ENCODE results near the gene SLC10A7. TPM values are rescaled to one million over a fixed set of nuclear protein-coding genes. Genes with fewer than 3 reads are reported as not detected.

The SLC10A7 gene
- polyA plus RNA-seq, 4 donors = 12.9 to 18.3 (median 15.0) TPM

DNA sequence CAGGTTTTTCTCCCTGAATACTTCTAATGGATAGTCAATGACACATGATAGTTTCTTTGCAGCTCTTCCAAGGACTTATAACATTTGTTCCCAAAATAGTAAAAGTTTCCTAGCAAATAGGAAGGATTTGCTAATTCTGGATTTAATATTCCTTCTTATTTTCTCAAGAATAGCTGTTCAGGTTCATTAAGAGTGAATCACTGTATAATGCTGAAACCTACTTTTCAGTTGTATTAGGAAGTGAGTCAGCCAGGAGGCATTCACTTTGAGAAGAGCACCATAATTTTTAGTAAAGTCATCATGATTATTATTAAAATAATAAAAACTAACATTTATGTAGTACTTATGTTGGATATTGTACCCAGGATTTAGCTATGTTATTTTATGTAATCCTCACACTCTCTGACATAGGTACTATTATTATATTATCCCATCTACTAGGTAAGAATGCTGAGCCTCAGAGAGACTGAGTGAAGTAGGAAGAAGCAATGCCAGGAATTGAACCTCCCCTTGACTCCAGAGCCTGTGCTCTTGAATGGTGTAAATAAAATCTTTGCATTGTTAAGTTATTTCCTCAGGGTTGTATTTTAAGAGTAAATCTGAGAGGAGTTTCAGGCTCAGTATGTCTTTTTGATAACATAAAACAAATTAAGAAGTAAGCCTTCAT, 192.6 kb downstream of the SLC10A7 start:
- no peak for DNase-seq (ENCODE audit: low read depth in 4 of 4, low spot score in 3 of 4)

- DNase-seq (ENCODE audit: low read depth in 4 of 4, low spot score in 3 of 4) = no peak
These were observed 193.7 kb downstream of the SLC10A7 start for GRCh38 chr4:146327859-146328650.

GRCh38 chr4:146318894-146319293, 202.8 kb downstream of the SLC10A7 start:
- DNase-seq (ENCODE audit: low read depth in 4 of 4, low spot score in 3 of 4) = no peak

- no peak for DNase-seq (ENCODE audit: low read depth in 4 of 4, low spot score in 3 of 4)
These were observed 204.0 kb downstream of the SLC10A7 start for GRCh38 chr4:146317783-146318182.

DNA sequence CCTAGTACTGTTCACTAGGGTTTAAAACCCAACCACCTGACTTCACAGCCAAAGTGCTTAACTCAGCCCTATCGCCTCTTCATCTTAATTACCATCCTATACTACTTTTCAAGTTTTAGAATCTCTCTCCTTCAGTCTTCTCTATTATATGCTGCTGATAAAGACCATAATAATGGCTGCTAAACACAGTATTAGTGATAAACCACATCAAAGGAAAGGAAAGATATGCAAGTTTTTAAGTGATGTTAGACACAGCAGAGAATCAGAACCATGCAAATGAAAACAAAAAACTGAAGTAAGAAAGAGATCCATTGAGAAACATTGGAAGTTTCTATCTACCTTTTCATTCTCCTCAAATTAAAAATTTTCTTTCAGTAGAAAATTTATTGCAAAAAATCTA, 206.6 kb downstream of the SLC10A7 start:
- DNase-seq (ENCODE audit: low read depth in 4 of 4, low spot score in 3 of 4) = no peak

DNA sequence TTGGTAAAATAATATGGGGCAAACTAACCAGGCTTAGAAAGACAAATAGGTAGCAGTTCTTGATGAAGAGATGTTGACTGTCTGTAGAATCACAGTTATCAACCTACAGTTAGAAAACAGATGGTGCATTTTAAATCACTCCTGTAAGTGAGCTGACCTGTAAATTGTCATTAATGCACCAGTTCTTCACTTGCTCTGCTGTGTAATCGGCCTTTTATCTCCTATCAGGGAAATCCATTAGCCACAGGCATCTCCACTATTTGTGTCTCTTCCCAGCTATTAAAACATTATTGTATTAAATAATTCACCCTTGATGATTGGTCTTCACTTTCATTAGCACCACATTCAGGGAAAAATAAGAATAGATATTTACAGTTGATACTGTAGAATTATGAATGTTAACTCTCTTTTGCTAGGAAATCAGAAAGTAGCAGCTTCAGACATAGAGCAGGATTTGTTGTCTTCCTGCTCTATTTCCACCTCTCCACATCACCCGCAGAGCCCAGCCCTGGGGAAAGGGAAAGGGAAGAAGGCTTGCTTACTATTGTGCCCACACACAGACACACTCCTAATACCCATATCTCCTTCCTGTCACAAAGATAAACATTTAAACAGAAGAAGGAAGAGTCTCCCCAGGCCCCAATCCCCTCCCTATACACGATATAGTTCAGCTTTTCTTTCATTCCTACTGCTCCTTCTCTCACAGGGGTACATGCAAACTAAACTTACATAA, 210.3 kb downstream of the SLC10A7 start:
- DNase-seq (ENCODE audit: low read depth in 4 of 4, low spot score in 3 of 4) = no peak

- no peak for DNase-seq (ENCODE audit: low read depth in 4 of 4, low spot score in 3 of 4)
These were observed 211.3 kb downstream of the SLC10A7 start for GRCh38 chr4:146310319-146311021.

DNA sequence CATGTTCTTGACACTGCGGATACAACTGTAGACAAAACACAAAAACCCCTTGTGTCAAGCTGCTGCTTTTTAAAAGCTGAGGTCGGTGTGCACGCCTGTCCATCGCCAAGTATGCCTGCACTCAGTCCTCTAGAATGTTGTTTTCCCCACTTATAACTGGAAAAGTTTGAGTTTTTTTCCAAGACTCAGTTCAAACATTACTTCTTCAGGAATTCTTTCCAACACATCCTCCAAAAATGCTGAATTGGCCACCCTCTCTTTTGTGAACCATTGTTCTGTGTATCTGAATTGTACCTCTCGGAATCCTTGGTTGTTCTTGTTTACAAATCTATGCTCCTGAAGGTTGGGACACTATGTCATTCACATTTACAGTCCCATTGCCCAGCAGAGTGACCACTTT, 212.8 kb downstream of the SLC10A7 start:
- DNase-seq (ENCODE audit: low read depth in 4 of 4, low spot score in 3 of 4) = no peak

GRCh38 chr4:146302822-146303221, 218.9 kb downstream of the SLC10A7 start:
- no peak for DNase-seq (ENCODE audit: low read depth in 4 of 4, low spot score in 3 of 4)

GRCh38 chr4:146299607-146300006, 222.1 kb downstream of the SLC10A7 start:
- no peak for DNase-seq (ENCODE audit: low read depth in 4 of 4, low spot score in 3 of 4)

DNA sequence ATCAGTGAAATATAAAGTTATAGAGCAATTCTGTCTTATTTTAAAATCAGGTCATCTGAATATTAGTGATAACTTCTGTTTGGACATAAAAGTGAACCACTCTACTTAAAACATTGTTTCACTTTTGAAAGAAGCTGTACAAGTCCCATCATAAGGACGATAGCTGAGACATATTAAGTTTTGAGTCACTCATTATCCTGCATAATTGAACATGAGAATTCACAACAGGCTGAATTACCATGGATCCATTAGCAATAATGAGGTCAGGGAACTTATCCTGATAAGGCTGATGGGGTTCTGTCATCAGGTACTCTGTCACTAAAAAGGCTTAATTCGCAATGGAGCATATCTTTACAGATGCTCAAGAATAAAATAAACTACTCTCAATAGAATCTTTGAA, 227.0 kb downstream of the SLC10A7 start:
- DNase-seq (ENCODE audit: low read depth in 4 of 4, low spot score in 3 of 4) = no peak

GRCh38 chr4:146292508-146292907, 229.2 kb downstream of the SLC10A7 start:
- DNase-seq (ENCODE audit: low read depth in 4 of 4, low spot score in 3 of 4) = no peak

GRCh38 chr4:146291313-146291712, 230.4 kb downstream of the SLC10A7 start:
- no peak for DNase-seq (ENCODE audit: low read depth in 4 of 4, low spot score in 3 of 4)

- DNase-seq (ENCODE audit: low read depth in 4 of 4, low spot score in 3 of 4) = no peak
These were observed 233.5 kb downstream of the SLC10A7 start for GRCh38 chr4:146288193-146288592.

GRCh38 chr4:146285037-146285436, 236.7 kb downstream of the SLC10A7 start:
- no peak for DNase-seq (ENCODE audit: low read depth in 4 of 4, low spot score in 3 of 4)

- DNase-seq (ENCODE audit: low read depth in 4 of 4, low spot score in 3 of 4) = no peak
These were observed 237.7 kb downstream of the SLC10A7 start for GRCh38 chr4:146283758-146284651.

- no peak for DNase-seq (ENCODE audit: low read depth in 4 of 4, low spot score in 3 of 4)
These were observed 239.1 kb downstream of the SLC10A7 start for GRCh38 chr4:146282657-146283056.

DNA sequence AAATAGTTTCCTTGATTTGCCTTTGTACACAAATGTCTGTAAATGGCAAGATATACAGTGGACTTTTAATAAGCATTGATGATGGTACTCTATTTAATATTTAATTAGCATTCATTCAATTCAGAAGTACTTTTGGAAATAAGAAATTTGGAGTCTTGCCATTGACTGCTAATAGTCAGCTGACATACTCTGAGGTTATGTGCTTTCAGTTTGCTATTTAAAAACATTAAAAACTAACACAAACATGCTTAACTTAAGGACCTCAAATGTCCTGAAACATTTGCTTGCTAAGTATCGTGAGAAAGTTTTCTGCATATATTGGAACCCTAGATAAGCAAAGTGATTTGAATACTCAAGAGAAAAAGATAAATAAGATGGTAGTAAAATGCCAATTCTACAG, 242.8 kb downstream of the SLC10A7 start:
- DNase-seq (ENCODE audit: low read depth in 4 of 4, low spot score in 3 of 4) = no peak

- DNase-seq (ENCODE audit: low read depth in 4 of 4, low spot score in 3 of 4) = no peak
These were observed 246.4 kb downstream of the SLC10A7 start for GRCh38 chr4:146275370-146275769.

- no peak for DNase-seq (ENCODE audit: low read depth in 4 of 4, low spot score in 3 of 4)
These were observed 247.0 kb downstream of the SLC10A7 start for GRCh38 chr4:146274774-146275173.

Data from left renal pelvis (tissue), 4 donors.